K562 (cell line): Measurements from ENCODE around the gene SYNJ2. TPM values are rescaled to one million over a fixed set of nuclear protein-coding genes. Genes with fewer than 3 reads are reported as not detected.

Source experiments
- CSDE1 ChIP-seq, 2 experiments: fragments of 450-650 bp; IDR thresholded peaks; 2 replicates each; pipeline ENCODE4 v1.6.1; 2016; ENCODE audit warnings: mild to moderate bottlenecking in 1 of 2
- E2F5 ChIP-seq: sonication (generic); formaldehyde crosslinking; IDR thresholded peaks from 2 replicates; pipeline ENCODE4 v1.8.0; 2022; ENCODE audit warnings: mild to moderate bottlenecking, missing genetic modification reagents
- E2F8 ChIP-seq: fragments of 450-650 bp; IDR thresholded peaks from 2 replicates; pipeline ENCODE4 v1.7.1; 2018; ENCODE audit warnings: mild to moderate bottlenecking, low read depth; ENCODE audit not compliant: partially characterized antibody
- GATAD2B ChIP-seq: fragments of 450-650 bp; IDR thresholded peaks from 2 replicates; pipeline ENCODE4 v1.6.1; 2017; ENCODE audit warnings: mild to moderate bottlenecking, borderline replicate concordance
- HCFC1 ChIP-seq: IDR thresholded peaks from 2 replicates; pipeline ENCODE4 v1.6.1; 2012; ENCODE audit warnings: low read depth, low read length, improper control_type of control experiment
- NCOA1 ChIP-seq: fragments of 450-650 bp; IDR thresholded peaks from 2 replicates; pipeline ENCODE4 v1.6.1; 2016; ENCODE audit warnings: low read depth
- PHB2 ChIP-seq: fragments of 450-650 bp; IDR thresholded peaks from 2 replicates; pipeline ENCODE4 v1.6.1; 2017; ENCODE audit warnings: low read depth
- POLR2A ChIP-seq: fragments of 450-650 bp; conservative IDR thresholded peaks from 2 replicates; pipeline ENCODE4 v1.6.1; 2016
- PYGO2 ChIP-seq: fragments of 450-650 bp; IDR thresholded peaks from 2 replicates; pipeline ENCODE4 v1.6.1; 2016; ENCODE audit warnings: mild to moderate bottlenecking, missing genetic modification characterization, moderate library complexity, missing compliant biosample characterization
- RBM22 ChIP-seq: fragments of 200-400 bp; formaldehyde crosslinking; IDR thresholded peaks from 2 replicates; pipeline ENCODE4 v1.6.1; 2018; ENCODE audit warnings: low read length, low read depth; ENCODE audit not compliant: poor library complexity, severe bottlenecking
- TAF9B ChIP-seq: fragments of 450-650 bp; IDR thresholded peaks from 2 replicates; pipeline ENCODE4 v1.6.1; 2018; ENCODE audit warnings: mild to moderate bottlenecking; ENCODE audit not compliant: partially characterized antibody
- ZFP1 ChIP-seq: fragments of 450-650 bp; formaldehyde crosslinking; IDR thresholded peaks from 2 replicates; pipeline ENCODE4 v1.4.0; 2020; ENCODE audit warnings: mild to moderate bottlenecking, mixed read lengths
- ZFP36 ChIP-seq: fragments of 150-350 bp; IDR thresholded peaks from 2 replicates; pipeline ENCODE4 v1.6.1; 2018; ENCODE audit warnings: low read length, low read depth; ENCODE audit not compliant: partially characterized antibody
- ZNF24 ChIP-seq: fragments of 450-650 bp; IDR thresholded peaks from 2 replicates; pipeline ENCODE4 v1.6.1; 2016
- ZNF316 ChIP-seq: fragments of 450-650 bp; IDR thresholded peaks from 2 replicates; pipeline ENCODE4 v1.6.1; 2016
- ZNF407 ChIP-seq: fragments of 450-650 bp; IDR thresholded peaks from 2 replicates; pipeline ENCODE4 v1.6.1; 2016; ENCODE audit warnings: low read depth
- ZNF589 ChIP-seq: fragments of 200-800 bp; sonication (Bioruptor generic); IDR thresholded peaks from 2 replicates; pipeline ENCODE4 v1.6.1; 2016; ENCODE audit warnings: low read depth, missing genetic modification characterization, missing compliant biosample characterization
- polyA plus RNA-seq, 8 experiments: library from polyadenylated mRNA; depleted of rRNA in 4 of 8; stranded (reverse) in 5 of 8; unstranded in 3 of 8; fragments of >200 nt; fragmentation: Nextera tagmentation in 2 of 8; fragmentation: Illumina TruSeq in 1 of 8; extraction: Ambion mirVana in 2 of 8; extraction: Trizol in 1 of 8; gene quantifications; 2 replicates each; pipeline versions ENCODE4 v1.2.1 to v1.2.3, GENCODE V29; 2011 to 2014; ENCODE audit warnings: inconsistent platforms in 1 of 8, missing spikeins in 1 of 8
- total RNA-seq, 7 experiments: library from RNA; depleted of rRNA in 6 of 7; stranded (reverse); fragments of >200 nt in 6 of 7; fragmentation: Illumina TruSeq in 2 of 7; extraction: Trizol in 2 of 7; gene quantifications; 2 replicates each; pipeline versions ENCODE4 v1.2.1 to v1.2.3, GENCODE V29; 2011 to 2021; ENCODE audit warnings: low replicate concordance in 1 of 7

SYNJ2 gene
- total and polyA plus RNA-seq, 9 of the 15 experiments (the other 6 are each of a cell fraction or from before 2014, with no cell fraction given): 3.0 to 27.7 (median 17.8) TPM

- TF ChIP-seq E2F8 (no peak), PHB2 (no peak), NCOA1 (no peak), HCFC1 (no peak; the same call in 1 of the 2 replicates), ZNF589 (CRISPR knock-in tag) (no peak), TAF9B (no peak), RBM22 (no peak), ZNF24 (no peak), ZFP36 (no peak), ZNF316 (no peak), ZFP1 (CRISPR knock-in tag) (no peak), PYGO2 (tag) (no peak), POLR2A (peak; percentile 74), E2F5 (CRISPR knock-in tag) (no peak), GATAD2B (peak; percentile 99), CSDE1 (IDR thresholded peaks at IDR 0.05) (no peak; a peak in 1 of 4 replicates), ZNF407 (no peak)
Observed at GRCh38 chr6:157981395-157982101, at the start of gene SYNJ2 (continued).
